B cell (primary cell): ENCODE results near the gene IFNA7. TPM values are rescaled to one million over a fixed set of nuclear protein-coding genes. Genes with fewer than 3 reads are reported as not detected.
"Not testable (repeated sequence)": the region's sequence is repeated elsewhere in the genome, so short reads cannot be mapped to it uniquely, and the experiment has no call there.

Source experiments
- ATAC-seq: fragments of 200-7000 bp; cut with Tn5 transposase; one replicate; pipeline ENCODE4 v1.10.0; 2021; ENCODE audit warnings: low read depth, mild to moderate bottlenecking, moderate number of reproducible peaks, moderate library complexity
- CTCF ChIA-PET: fragments of 350-600 bp; sonication (Branson Sonifier 250); formaldehyde crosslinking; loops from one replicate; lab custom pipeline; 2021; ENCODE audit warnings: antibody characterized with exemption, inconsistent platforms; lab: Charles Lee
- POLR2A ChIA-PET: fragments of 350-600 bp; sonication (Branson Sonifier 250); formaldehyde crosslinking; loops from one replicate; lab custom pipeline; 2021; ENCODE audit warnings: antibody characterized with exemption; lab: Charles Lee
- DNase-seq: peaks from one replicate; pipeline ENCODE4 v3.0.0; 2013
- H2AFZ ChIP-seq: 2 replicates; pipeline ENCODE4 v1.6.1; 2012; ENCODE audit warnings: mild to moderate bottlenecking, low read depth, low read length; ENCODE audit not compliant: insufficient read depth, poor library complexity, severe bottlenecking
- H3K27ac ChIP-seq, 2 donors: 1 replicate in 1 of 2; 2 replicates in 1 of 2; pipeline ENCODE4 v1.5.1; 2012 to 2013; ENCODE audit warnings: low read length in 2 of 2, mild to moderate bottlenecking in 2 of 2, moderate library complexity in 1 of 2
- H3K27me3 ChIP-seq, 4 experiments: fragments of 200-600 bp in 1 of 4; sonication (generic) in 1 of 4; replicated peaks in 1 of 4; 1 replicate in 2 of 4; 2 replicates in 2 of 4; pipeline versions ENCODE4 v1.6.1 to v1.7.0; 2013 to 2016; ENCODE audit warnings: low read length in 3 of 4, mild to moderate bottlenecking in 2 of 4, mixed read lengths in 1 of 4, moderate library complexity in 1 of 4; ENCODE audit not compliant: insufficient read depth in 4 of 4, control insufficient read depth in 3 of 4; ENCODE audit errors: control extremely low read depth in 1 of 4
- H3K36me3 ChIP-seq, 2 experiments: replicated peaks in 1 of 2; 1 replicate in 1 of 2; 2 replicates in 1 of 2; pipeline versions ENCODE4 v1.6.1 to v1.7.1; 2013; ENCODE audit warnings: low read length in 1 of 2; ENCODE audit not compliant: insufficient read depth in 2 of 2, control insufficient read depth in 1 of 2; ENCODE audit errors: control extremely low read depth in 1 of 2, extremely low read depth in 1 of 2
- H3K4me1 ChIP-seq, 2 donors: fragments of 200-600 bp in 1 of 2; sonication (generic) in 1 of 2; 1 replicate in 1 of 2; 2 replicates in 1 of 2; pipeline versions ENCODE4 v1.5.1 to v1.6.1; 2013 to 2017; ENCODE audit warnings: low read length in 2 of 2; ENCODE audit not compliant: control insufficient read depth in 2 of 2, insufficient read depth in 2 of 2
- H3K4me2 ChIP-seq: replicated peaks from 2 replicates; pipeline ENCODE3; 2012; ENCODE audit warnings: mild to moderate bottlenecking, low read depth, low read length; ENCODE audit not compliant: poor library complexity, severe bottlenecking
- H3K4me3 ChIP-seq, 5 experiments: fragments of 200-600 bp in 1 of 5; sonication (generic) in 1 of 5; 1 replicate in 3 of 5; 2 replicates in 2 of 5; pipeline versions ENCODE4 v1.5.1 to v1.7.0; 2011 to 2016; ENCODE audit warnings: low read length in 4 of 5, mild to moderate bottlenecking in 4 of 5, low read depth in 2 of 5, control low read depth in 1 of 5, moderate library complexity in 1 of 5; ENCODE audit not compliant: insufficient read depth in 1 of 5; ENCODE audit errors: control extremely low read depth in 1 of 5, extremely low read depth in 1 of 5
- H3K79me2 ChIP-seq: fragments of 200-600 bp; sonication (generic); one replicate; pipeline ENCODE4 v1.6.0; 2016; ENCODE audit warnings: low read length; ENCODE audit not compliant: control insufficient read depth, insufficient read depth
- H3K9ac ChIP-seq: fragments of 200-600 bp; sonication (generic); 2 replicates; pipeline ENCODE4 v1.6.1; 2017; ENCODE audit warnings: mild to moderate bottlenecking, low read length, moderate library complexity
- H3K9me3 ChIP-seq, 3 donors: one replicate each; pipeline versions ENCODE4 v1.6.1 to v1.7.1; 2013; ENCODE audit warnings: low read length in 2 of 3; ENCODE audit not compliant: control insufficient read depth in 2 of 3, insufficient read depth in 1 of 3; ENCODE audit errors: control extremely low read depth in 1 of 3
- H4K20me1 ChIP-seq: 2 replicates; pipeline ENCODE4 v1.6.0; 2012; ENCODE audit warnings: mild to moderate bottlenecking, low read length; ENCODE audit not compliant: insufficient read depth, control insufficient read depth, poor library complexity, severe bottlenecking
- H3K27ac Mint-ChIP-seq: one replicate; pipeline ENCODE4 v1.8.0; 2021; ENCODE audit warnings: mixed read lengths
- H3K27me3 Mint-ChIP-seq: one replicate; pipeline ENCODE4 v1.8.0; 2021; ENCODE audit warnings: mixed read lengths
- H3K4me1 Mint-ChIP-seq: one replicate; pipeline ENCODE4 v1.8.0; 2021; ENCODE audit warnings: mixed read lengths
- H3K4me3 Mint-ChIP-seq: one replicate; pipeline ENCODE4 v1.8.0; 2021; ENCODE audit warnings: mixed read lengths
- H3K9me3 Mint-ChIP-seq: one replicate; pipeline ENCODE4 v1.8.0; 2022; ENCODE audit warnings: mixed read lengths; ENCODE audit not compliant: insufficient read depth
- CTCF ChIP-seq: fragments of 200-600 bp; IDR thresholded peaks from one replicate; pipeline ENCODE4 v1.8.0; 2022; ENCODE audit warnings: antibody characterized with exemption, mild to moderate bottlenecking
- EZH2 ChIP-seq: IDR thresholded peaks from 2 replicates; pipeline ENCODE4 v1.6.1; 2012; ENCODE audit warnings: borderline replicate concordance, low read depth, mild to moderate bottlenecking, moderate library complexity, low read length; ENCODE audit not compliant: insufficient read depth, poor library complexity, severe bottlenecking
- WGBS: methylation state at CpG from one replicate; pipeline ENCODE4 v1.1.5; 2013; ENCODE audit warnings: missing lambda C conversion rate; ENCODE audit not compliant: insufficient coverage; 5-methylcytosine and 5-hydroxymethylcytosine counted together
- intact Hi-C: fragments of 100-400 bp; cut with micrococcal nuclease; formaldehyde crosslinking; loops from one replicate; pipeline ENCODE4 v1.10.0; 2022
- polyA plus RNA-seq: library from polyadenylated mRNA; depleted of rRNA; stranded (reverse); fragments of >200 nt; gene quantifications from 2 replicates; pipeline ENCODE4 v1.2.3, GENCODE V29; 2012
- total RNA-seq, 2 donors: library from RNA; stranded (reverse); fragments of 120-200 nt in 1 of 2; gene quantifications; 1 replicate in 1 of 2; 2 replicates in 1 of 2; pipeline versions ENCODE4 v1.2.3 to v1.2.4, GENCODE V29; 2013 to 2022

Gene IFNA7
- total and polyA plus RNA-seq, 2 donors (not counting 1 experiment from before 2014, with no cell fraction given) = not detected

GRCh38 chr9:21235468-21236359, 33.7 kb upstream of the IFNA7 start:
- DNase-seq (peak; percentile 62), ATAC-seq (peak; percentile 63)
- peak overlapping the region; percentile 45 for H2AFZ ChIP-seq
- POLR2A ChIA-PET, H3K9me3 Mint-ChIP-seq, H3K4me3 ChIP-seq, H3K36me3 ChIP-seq, H3K9ac ChIP-seq, H3K27ac ChIP-seq, H4K20me1 ChIP-seq, H3K4me3 Mint-ChIP-seq, H3K4me1 Mint-ChIP-seq, H3K27ac Mint-ChIP-seq, H3K4me1 ChIP-seq, H3K27me3 ChIP-seq, H3K79me2 ChIP-seq, H3K9me3 ChIP-seq: not testable (repeated sequence)
- CTCF ChIA-PET = interaction anchor here (0.8 to 2.1 kb wide), 14 partner anchors 14 to 564 kb away, joined by 3 to 11 read pairs (median 4); no protein-coding TSS in a partner anchor
- 0% methylated on average over 2 of the region's 8 CpGs for WGBS
- H3K4me2 ChIP-seq = peak overlapping the region; percentile 19
- TF ChIP-seq CTCF = peak; percentile 64
- peaks cover 16% of the 10 kb centered on the region for H3K27me3 Mint-ChIP-seq
- intact Hi-C loops = loop anchor here (1.0 kb wide), 1 partner anchor 554 kb away; no protein-coding TSS in a partner anchor

- Histone ChIP-seq H3K9ac (no peak overlapping the region), H4K20me1 (no peaks in the 10 kb centered on the region), H3K9me3 (no peaks in the 10 kb centered on the region), H3K27ac (no peak overlapping the region), H2AFZ (no peak overlapping the region), H3K79me2 (no peaks in the 10 kb centered on the region), H3K4me2 (no peak overlapping the region), H3K27me3 (no peaks in the 10 kb centered on the region), H3K4me1 (no peaks in the 10 kb centered on the region), H3K36me3 (no peaks in the 10 kb centered on the region), H3K4me3 (no peak overlapping the region)
- no peak overlapping the region for H3K4me3 Mint-ChIP-seq
- no peak for DNase-seq
- WGBS = 85% methylated on average over 3 of the region's 4 CpGs
- H3K27me3 Mint-ChIP-seq = peaks cover 16% of the 10 kb centered on the region
- intact Hi-C loops = no loop called here
- no peak for TF ChIP-seq CTCF
- TF ChIP-seq EZH2 = no peak
- H3K27ac Mint-ChIP-seq = no peak overlapping the region
- ATAC-seq = no peak
- CTCF ChIA-PET = interaction anchor here (0.8 to 2.1 kb wide), 2 partner anchors 10 to 15 kb away, joined by 3 to 6 read pairs; no protein-coding TSS in a partner anchor
- POLR2A ChIA-PET = no interaction called here
- peaks cover 6% of the 10 kb centered on the region for H3K4me1 Mint-ChIP-seq
- H3K9me3 Mint-ChIP-seq = no peaks in the 10 kb centered on the region
Observed at GRCh38 chr9:21234153-21234687, 32.2 kb upstream of the IFNA7 start.
